K562 (cell line): Measurements from ENCODE around the gene GPR107. TPM values are rescaled to one million over a fixed set of nuclear protein-coding genes. Genes with fewer than 3 reads are reported as not detected.
A peak's percentile ranks its signal among the peaks of the same experiment; 100 is the strongest.

Source experiments
- BRF1 ChIP-seq: IDR thresholded peaks from 3 replicates; pipeline ENCODE4 v1.6.1; 2011; ENCODE audit warnings: borderline replicate concordance, mild to moderate bottlenecking; ENCODE audit not compliant: insufficient read length; ENCODE audit errors: extremely low read depth
- COPS2 ChIP-seq: fragments of 450-650 bp; conservative IDR thresholded peaks from 2 replicates; pipeline ENCODE4 v1.6.1; 2016; ENCODE audit warnings: mild to moderate bottlenecking, moderate library complexity
- FOSL1 ChIP-seq: fragments of 200-800 bp; sonication (Bioruptor generic); conservative IDR thresholded peaks from 2 replicates; pipeline ENCODE4 v1.6.1; 2016; ENCODE audit warnings: missing genetic modification characterization, missing compliant biosample characterization
- IRF2 ChIP-seq: sonication (generic); formaldehyde crosslinking; IDR thresholded peaks from 2 replicates; pipeline ENCODE4 v1.8.1; 2022; ENCODE audit warnings: mild to moderate bottlenecking, missing genetic modification reagents
- LCOR ChIP-seq: sonication (generic); formaldehyde crosslinking; IDR thresholded peaks from 2 replicates; pipeline ENCODE4 v1.8.0; 2022; ENCODE audit warnings: mild to moderate bottlenecking, missing genetic modification reagents
- POLR2B ChIP-seq: fragments of 450-650 bp; IDR thresholded peaks from 2 replicates; pipeline ENCODE4 v1.6.1; 2018; ENCODE audit warnings: low read depth; ENCODE audit not compliant: partially characterized antibody
- SMARCA5 ChIP-seq: fragments of 450-650 bp; IDR thresholded peaks from 2 replicates; pipeline ENCODE4 v1.6.1; 2016
- TBL1XR1 ChIP-seq, 2 experiments: IDR thresholded peaks; 2 replicates each; pipeline ENCODE4 v1.6.1; 2012; ENCODE audit warnings: improper control_type of control experiment in 2 of 2, low read length in 2 of 2, mild to moderate bottlenecking in 1 of 2
- ZC3H4 ChIP-seq: sonication (generic); formaldehyde crosslinking; IDR thresholded peaks from 2 replicates; pipeline ENCODE4 v1.9.0; 2021; ENCODE audit warnings: missing genetic modification reagents, borderline replicate concordance
- polyA plus RNA-seq, 8 experiments: library from polyadenylated mRNA; depleted of rRNA in 4 of 8; stranded (reverse) in 5 of 8; unstranded in 3 of 8; fragments of >200 nt; fragmentation: Nextera tagmentation in 2 of 8; fragmentation: Illumina TruSeq in 1 of 8; extraction: Ambion mirVana in 2 of 8; extraction: Trizol in 1 of 8; gene quantifications; 2 replicates each; pipeline versions ENCODE4 v1.2.1 to v1.2.3, GENCODE V29; 2011 to 2014; ENCODE audit warnings: inconsistent platforms in 1 of 8, missing spikeins in 1 of 8
- total RNA-seq, 7 experiments: library from RNA; depleted of rRNA in 6 of 7; stranded (reverse); fragments of >200 nt in 6 of 7; fragmentation: Illumina TruSeq in 2 of 7; extraction: Trizol in 2 of 7; gene quantifications; 2 replicates each; pipeline versions ENCODE4 v1.2.1 to v1.2.3, GENCODE V29; 2011 to 2021; ENCODE audit warnings: low replicate concordance in 1 of 7
- TF ChIP-seq, protein P1 (sequence below): fragments of 450-650 bp; IDR thresholded peaks from 2 replicates; pipeline ENCODE4 v1.6.1; 2016; ENCODE audit warnings: low read depth, mild to moderate bottlenecking, moderate library complexity
- TF ChIP-seq, protein P2 (sequence below), 3 experiments: IDR thresholded peaks in 2 of 3; conservative IDR thresholded peaks in 1 of 3; 2 replicates each; pipeline ENCODE4 v1.5.1; 2011 to 2012; ENCODE audit warnings: low read length in 3 of 3, mild to moderate bottlenecking in 3 of 3, control low read depth in 2 of 3, improper control_type of control experiment in 1 of 3, inconsistent platforms in 1 of 3, low read depth in 1 of 3, mixed read lengths in 1 of 3, moderate library complexity in 1 of 3; ENCODE audit not compliant: insufficient read depth in 2 of 3
- TF ChIP-seq, protein P3 (sequence below): sonication (generic); formaldehyde crosslinking; IDR thresholded peaks from 2 replicates; pipeline ENCODE4 v1.8.0; 2022; ENCODE audit warnings: mild to moderate bottlenecking, missing genetic modification reagents
- TF ChIP-seq, protein P4 (sequence below): sonication (generic); formaldehyde crosslinking; IDR thresholded peaks from 2 replicates; pipeline ENCODE4 v1.5.0; 2020; ENCODE audit warnings: missing genetic modification reagents
- TF ChIP-seq, protein P5 (sequence below): sonication (generic); formaldehyde crosslinking; IDR thresholded peaks from 2 replicates; pipeline ENCODE4 v1.8.0; 2022; ENCODE audit warnings: mild to moderate bottlenecking, missing genetic modification reagents
- TF ChIP-seq, protein P6 (sequence below): sonication (generic); formaldehyde crosslinking; IDR thresholded peaks from 2 replicates; pipeline ENCODE4 v1.4.0; 2020; ENCODE audit warnings: mild to moderate bottlenecking, missing genetic modification reagents

The GPR107 gene
- total and polyA plus RNA-seq, 9 of the 15 experiments (the other 6 are each of a cell fraction or from before 2014, with no cell fraction given), result 3.2 to 34.6 (median 14.4) TPM

DNA sequence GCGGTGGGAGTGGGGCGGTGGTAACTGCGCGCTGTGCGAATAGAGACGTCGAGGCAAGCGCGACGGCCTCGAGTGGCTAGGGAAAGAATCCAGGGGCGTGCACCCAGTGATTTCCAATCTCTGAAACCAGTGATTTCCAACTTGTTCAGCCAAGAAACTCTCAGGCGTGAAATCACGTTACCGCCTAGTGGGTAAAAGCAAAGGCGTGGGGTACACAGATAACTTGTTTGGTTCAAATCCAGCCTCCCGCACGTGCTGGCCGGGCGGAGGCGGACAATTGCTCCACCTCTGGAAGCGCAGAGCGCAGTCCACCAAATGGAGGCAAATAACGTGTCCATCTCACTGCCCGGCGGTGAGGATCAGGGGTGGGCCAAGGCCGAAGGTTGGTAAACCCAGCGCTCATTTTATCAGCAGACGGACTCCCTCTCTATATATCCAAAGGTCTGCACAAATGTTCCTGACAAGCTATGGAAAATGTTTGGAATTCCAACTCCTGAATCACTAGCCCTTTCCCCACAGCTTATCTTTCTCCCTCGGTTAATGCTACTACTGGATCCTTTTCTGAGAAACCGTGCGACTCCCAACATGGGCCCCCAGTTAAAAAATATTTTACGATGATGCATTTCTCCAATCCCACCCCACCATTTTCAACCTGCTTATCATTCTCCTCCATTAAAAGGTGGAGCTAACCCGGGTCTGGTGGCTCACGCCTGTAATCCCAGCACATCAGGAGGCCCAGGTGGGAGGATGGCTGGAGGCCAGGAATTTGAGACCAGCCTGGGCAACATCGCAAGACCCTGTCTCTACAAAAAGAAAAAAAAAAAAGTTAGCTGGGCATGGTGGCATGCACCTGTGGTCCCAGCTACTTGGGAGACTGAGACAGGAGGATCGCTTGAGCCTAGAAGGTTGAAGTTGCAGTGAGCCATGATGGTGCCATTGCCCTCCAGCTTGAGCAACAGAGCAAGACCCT, 9.8 kb upstream of the GPR107 start (continued):
- TF ChIP-seq ZC3H4 (no peak), SMARCA5 (no peak), BRF1 (no peak), LCOR (CRISPR knock-in tag) (peak; percentile 89), POLR2B (no peak), COPS2 (no peak), IRF2 (CRISPR knock-in tag) (no peak), FOSL1 (tag) (no peak), TBL1XR1 (IDR thresholded peaks at IDR 0.05; ENCODE audit: low read length in 2 of 2) (0 out of 4 replicates have a peak, but pooled peaks of 1 of the 2 experiments have one; percentile 22)
- TF ChIP-seq, protein P1, sequence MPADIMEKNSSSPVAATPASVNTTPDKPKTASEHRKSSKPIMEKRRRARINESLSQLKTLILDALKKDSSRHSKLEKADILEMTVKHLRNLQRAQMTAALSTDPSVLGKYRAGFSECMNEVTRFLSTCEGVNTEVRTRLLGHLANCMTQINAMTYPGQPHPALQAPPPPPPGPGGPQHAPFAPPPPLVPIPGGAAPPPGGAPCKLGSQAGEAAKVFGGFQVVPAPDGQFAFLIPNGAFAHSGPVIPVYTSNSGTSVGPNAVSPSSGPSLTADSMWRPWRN, result peak; percentile 78
- TF ChIP-seq, protein P2, sequence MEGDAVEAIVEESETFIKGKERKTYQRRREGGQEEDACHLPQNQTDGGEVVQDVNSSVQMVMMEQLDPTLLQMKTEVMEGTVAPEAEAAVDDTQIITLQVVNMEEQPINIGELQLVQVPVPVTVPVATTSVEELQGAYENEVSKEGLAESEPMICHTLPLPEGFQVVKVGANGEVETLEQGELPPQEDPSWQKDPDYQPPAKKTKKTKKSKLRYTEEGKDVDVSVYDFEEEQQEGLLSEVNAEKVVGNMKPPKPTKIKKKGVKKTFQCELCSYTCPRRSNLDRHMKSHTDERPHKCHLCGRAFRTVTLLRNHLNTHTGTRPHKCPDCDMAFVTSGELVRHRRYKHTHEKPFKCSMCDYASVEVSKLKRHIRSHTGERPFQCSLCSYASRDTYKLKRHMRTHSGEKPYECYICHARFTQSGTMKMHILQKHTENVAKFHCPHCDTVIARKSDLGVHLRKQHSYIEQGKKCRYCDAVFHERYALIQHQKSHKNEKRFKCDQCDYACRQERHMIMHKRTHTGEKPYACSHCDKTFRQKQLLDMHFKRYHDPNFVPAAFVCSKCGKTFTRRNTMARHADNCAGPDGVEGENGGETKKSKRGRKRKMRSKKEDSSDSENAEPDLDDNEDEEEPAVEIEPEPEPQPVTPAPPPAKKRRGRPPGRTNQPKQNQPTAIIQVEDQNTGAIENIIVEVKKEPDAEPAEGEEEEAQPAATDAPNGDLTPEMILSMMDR (IDR thresholded peaks at IDR 0.05 in 2 of 3, conservative IDR thresholded peaks at IDR 0.05 in 1 of 3; ENCODE audit: insufficient read depth in 2 of 3, low read depth in 1 of 3, low read length in 3 of 3), result no peak; a peak in 1 of 6 replicates
- TF ChIP-seq, protein P3, sequence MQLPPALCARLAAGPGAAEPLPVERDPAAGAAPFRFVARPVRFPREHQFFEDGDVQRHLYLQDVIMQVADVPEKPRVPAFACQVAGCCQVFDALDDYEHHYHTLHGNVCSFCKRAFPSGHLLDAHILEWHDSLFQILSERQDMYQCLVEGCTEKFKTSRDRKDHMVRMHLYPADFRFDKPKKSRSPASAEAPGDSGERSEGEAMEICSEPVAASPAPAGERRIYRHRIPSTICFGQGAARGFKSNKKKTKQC (CRISPR knock-in tag), result no peak
- TF ChIP-seq, protein P4, sequence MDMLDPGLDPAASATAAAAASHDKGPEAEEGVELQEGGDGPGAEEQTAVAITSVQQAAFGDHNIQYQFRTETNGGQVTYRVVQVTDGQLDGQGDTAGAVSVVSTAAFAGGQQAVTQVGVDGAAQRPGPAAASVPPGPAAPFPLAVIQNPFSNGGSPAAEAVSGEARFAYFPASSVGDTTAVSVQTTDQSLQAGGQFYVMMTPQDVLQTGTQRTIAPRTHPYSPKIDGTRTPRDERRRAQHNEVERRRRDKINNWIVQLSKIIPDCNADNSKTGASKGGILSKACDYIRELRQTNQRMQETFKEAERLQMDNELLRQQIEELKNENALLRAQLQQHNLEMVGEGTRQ (CRISPR knock-in tag), result no peak; the same call in 1 of the 2 replicates
- TF ChIP-seq, protein P5, sequence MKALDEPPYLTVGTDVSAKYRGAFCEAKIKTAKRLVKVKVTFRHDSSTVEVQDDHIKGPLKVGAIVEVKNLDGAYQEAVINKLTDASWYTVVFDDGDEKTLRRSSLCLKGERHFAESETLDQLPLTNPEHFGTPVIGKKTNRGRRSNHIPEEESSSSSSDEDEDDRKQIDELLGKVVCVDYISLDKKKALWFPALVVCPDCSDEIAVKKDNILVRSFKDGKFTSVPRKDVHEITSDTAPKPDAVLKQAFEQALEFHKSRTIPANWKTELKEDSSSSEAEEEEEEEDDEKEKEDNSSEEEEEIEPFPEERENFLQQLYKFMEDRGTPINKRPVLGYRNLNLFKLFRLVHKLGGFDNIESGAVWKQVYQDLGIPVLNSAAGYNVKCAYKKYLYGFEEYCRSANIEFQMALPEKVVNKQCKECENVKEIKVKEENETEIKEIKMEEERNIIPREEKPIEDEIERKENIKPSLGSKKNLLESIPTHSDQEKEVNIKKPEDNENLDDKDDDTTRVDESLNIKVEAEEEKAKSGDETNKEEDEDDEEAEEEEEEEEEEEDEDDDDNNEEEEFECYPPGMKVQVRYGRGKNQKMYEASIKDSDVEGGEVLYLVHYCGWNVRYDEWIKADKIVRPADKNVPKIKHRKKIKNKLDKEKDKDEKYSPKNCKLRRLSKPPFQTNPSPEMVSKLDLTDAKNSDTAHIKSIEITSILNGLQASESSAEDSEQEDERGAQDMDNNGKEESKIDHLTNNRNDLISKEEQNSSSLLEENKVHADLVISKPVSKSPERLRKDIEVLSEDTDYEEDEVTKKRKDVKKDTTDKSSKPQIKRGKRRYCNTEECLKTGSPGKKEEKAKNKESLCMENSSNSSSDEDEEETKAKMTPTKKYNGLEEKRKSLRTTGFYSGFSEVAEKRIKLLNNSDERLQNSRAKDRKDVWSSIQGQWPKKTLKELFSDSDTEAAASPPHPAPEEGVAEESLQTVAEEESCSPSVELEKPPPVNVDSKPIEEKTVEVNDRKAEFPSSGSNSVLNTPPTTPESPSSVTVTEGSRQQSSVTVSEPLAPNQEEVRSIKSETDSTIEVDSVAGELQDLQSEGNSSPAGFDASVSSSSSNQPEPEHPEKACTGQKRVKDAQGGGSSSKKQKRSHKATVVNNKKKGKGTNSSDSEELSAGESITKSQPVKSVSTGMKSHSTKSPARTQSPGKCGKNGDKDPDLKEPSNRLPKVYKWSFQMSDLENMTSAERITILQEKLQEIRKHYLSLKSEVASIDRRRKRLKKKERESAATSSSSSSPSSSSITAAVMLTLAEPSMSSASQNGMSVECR, result no peak
- TF ChIP-seq, protein P6, sequence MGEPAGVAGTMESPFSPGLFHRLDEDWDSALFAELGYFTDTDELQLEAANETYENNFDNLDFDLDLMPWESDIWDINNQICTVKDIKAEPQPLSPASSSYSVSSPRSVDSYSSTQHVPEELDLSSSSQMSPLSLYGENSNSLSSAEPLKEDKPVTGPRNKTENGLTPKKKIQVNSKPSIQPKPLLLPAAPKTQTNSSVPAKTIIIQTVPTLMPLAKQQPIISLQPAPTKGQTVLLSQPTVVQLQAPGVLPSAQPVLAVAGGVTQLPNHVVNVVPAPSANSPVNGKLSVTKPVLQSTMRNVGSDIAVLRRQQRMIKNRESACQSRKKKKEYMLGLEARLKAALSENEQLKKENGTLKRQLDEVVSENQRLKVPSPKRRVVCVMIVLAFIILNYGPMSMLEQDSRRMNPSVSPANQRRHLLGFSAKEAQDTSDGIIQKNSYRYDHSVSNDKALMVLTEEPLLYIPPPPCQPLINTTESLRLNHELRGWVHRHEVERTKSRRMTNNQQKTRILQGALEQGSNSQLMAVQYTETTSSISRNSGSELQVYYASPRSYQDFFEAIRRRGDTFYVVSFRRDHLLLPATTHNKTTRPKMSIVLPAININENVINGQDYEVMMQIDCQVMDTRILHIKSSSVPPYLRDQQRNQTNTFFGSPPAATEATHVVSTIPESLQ (CRISPR knock-in tag), result no peak
